Measurements from ENCODE around the gene FOXL1.

FOXL1 gene

GRCh38 chr16:86591270-86591669 is 12.9 kb downstream of the FOXL1 start:
- no peak overlapping the region for H3K4me2 ChIP-seq (ENCODE audit: low read length)
- no peak overlapping the region for H3K9ac ChIP-seq (ENCODE audit: low read depth, low read length)
- H3K4me3 ChIP-seq (ENCODE audit: low read length) = no peak overlapping the region
- H3K27me3 ChIP-seq (ENCODE audit: control insufficient read depth, insufficient read depth, low read length) = no peaks in the 10 kb centered on the region
- peaks cover 60% of the 10 kb centered on the region for H3K4me1 ChIP-seq (ENCODE audit: control insufficient read depth, insufficient read depth, low read length)
- H3K9me3 ChIP-seq (replicated peaks; ENCODE audit: low read length) = no peaks in the 10 kb centered on the region
- no peaks in the 10 kb centered on the region for H3K36me3 ChIP-seq (ENCODE audit: insufficient read depth, low read length)

GRCh38 chr16:86593913-86594620 is 15.7 kb downstream of the FOXL1 start:
- Histone ChIP-seq H3K4me3 (ENCODE audit: low read length) (no peak overlapping the region), H3K4me1 (ENCODE audit: control insufficient read depth, insufficient read depth, low read length) (peaks cover 48% of the 10 kb centered on the region), H3K4me2 (ENCODE audit: low read length) (peak overlapping the region; percentile 56), H3K9me3 (replicated peaks; ENCODE audit: low read length) (no peaks in the 10 kb centered on the region), H3K9ac (ENCODE audit: low read depth, low read length) (peak overlapping the region; percentile 68), H3K27me3 (ENCODE audit: control insufficient read depth, insufficient read depth, low read length) (no peaks in the 10 kb centered on the region), H3K36me3 (ENCODE audit: insufficient read depth, low read length) (no peaks in the 10 kb centered on the region)

GRCh38 chr16:86594721-86595120 is 16.4 kb downstream of the FOXL1 start:
- no peaks in the 10 kb centered on the region for H3K36me3 ChIP-seq (ENCODE audit: insufficient read depth, low read length)
- no peaks in the 10 kb centered on the region for H3K27me3 ChIP-seq (ENCODE audit: control insufficient read depth, insufficient read depth, low read length)
- H3K4me1 ChIP-seq (ENCODE audit: control insufficient read depth, insufficient read depth, low read length) = peaks cover 42% of the 10 kb centered on the region
- H3K9me3 ChIP-seq (replicated peaks; ENCODE audit: low read length) = no peaks in the 10 kb centered on the region
- H3K9ac ChIP-seq (ENCODE audit: low read depth, low read length) = peak overlapping the region; percentile 68
- peak overlapping the region; percentile 56 for H3K4me2 ChIP-seq (ENCODE audit: low read length)
- peak overlapping the region; percentile 21 for H3K4me3 ChIP-seq (ENCODE audit: low read length)

- H3K4me2 ChIP-seq (ENCODE audit: low read length) = no peak overlapping the region
- no peaks in the 10 kb centered on the region for H3K36me3 ChIP-seq (ENCODE audit: insufficient read depth, low read length)
- peaks cover 29% of the 10 kb centered on the region for H3K4me1 ChIP-seq (ENCODE audit: control insufficient read depth, insufficient read depth, low read length)
- H3K9me3 ChIP-seq (replicated peaks; ENCODE audit: low read length) = no peaks in the 10 kb centered on the region
- H3K4me3 ChIP-seq (ENCODE audit: low read length) = no peak overlapping the region
- no peak overlapping the region for H3K9ac ChIP-seq (ENCODE audit: low read depth, low read length)
- no peaks in the 10 kb centered on the region for H3K27me3 ChIP-seq (ENCODE audit: control insufficient read depth, insufficient read depth, low read length)
Observed at GRCh38 chr16:86595983-86596605, 17.7 kb downstream of the FOXL1 start.

- no peaks in the 10 kb centered on the region for H3K36me3 ChIP-seq (ENCODE audit: insufficient read depth, low read length)
- H3K4me3 ChIP-seq (ENCODE audit: low read length) = no peak overlapping the region
Observed at GRCh38 chr16:86597126-86597879, 19.0 kb downstream of the FOXL1 start.

GRCh38 chr16:86597880-86598606 is 19.7 kb downstream of the FOXL1 start:
- Histone ChIP-seq H3K4me2 (ENCODE audit: low read length) (no peak overlapping the region), H3K9ac (ENCODE audit: low read depth, low read length) (no peak overlapping the region), H3K27me3 (ENCODE audit: control insufficient read depth, insufficient read depth, low read length) (no peaks in the 10 kb centered on the region)

More at GRCh38 chr16:86597126-86597879, 19.0 kb downstream of the FOXL1 start:
- no peaks in the 10 kb centered on the region for H3K27me3 ChIP-seq (ENCODE audit: control insufficient read depth, insufficient read depth, low read length)
- H3K4me1 ChIP-seq (ENCODE audit: control insufficient read depth, insufficient read depth, low read length) = peaks cover 27% of the 10 kb centered on the region
- no peak overlapping the region for H3K9ac ChIP-seq (ENCODE audit: low read depth, low read length)
- no peaks in the 10 kb centered on the region for H3K9me3 ChIP-seq (replicated peaks; ENCODE audit: low read length)
- H3K4me2 ChIP-seq (ENCODE audit: low read length) = no peak overlapping the region

GRCh38 chr16:86598607-86599565 is 20.5 kb downstream of the FOXL1 start:
- Histone ChIP-seq H3K9ac (ENCODE audit: low read depth, low read length) (no peak overlapping the region), H3K4me3 (ENCODE audit: low read length) (no peak overlapping the region), H3K36me3 (ENCODE audit: insufficient read depth, low read length) (no peaks in the 10 kb centered on the region), H3K9me3 (replicated peaks; ENCODE audit: low read length) (no peaks in the 10 kb centered on the region), H3K4me1 (ENCODE audit: control insufficient read depth, insufficient read depth, low read length) (peaks cover 16% of the 10 kb centered on the region), H3K27me3 (ENCODE audit: control insufficient read depth, insufficient read depth, low read length) (no peaks in the 10 kb centered on the region), H3K4me2 (ENCODE audit: low read length) (no peak overlapping the region)

More at GRCh38 chr16:86597880-86598606, 19.7 kb downstream of the FOXL1 start:
- Histone ChIP-seq H3K9me3 (replicated peaks; ENCODE audit: low read length) (no peaks in the 10 kb centered on the region), H3K4me3 (ENCODE audit: low read length) (no peak overlapping the region), H3K4me1 (ENCODE audit: control insufficient read depth, insufficient read depth, low read length) (peaks cover 24% of the 10 kb centered on the region), H3K36me3 (ENCODE audit: insufficient read depth, low read length) (no peaks in the 10 kb centered on the region)

GRCh38 chr16:86601356-86601755 is 23.0 kb downstream of the FOXL1 start:
- no peak overlapping the region for H3K4me2 ChIP-seq (ENCODE audit: low read length)
- H3K4me3 ChIP-seq (ENCODE audit: low read length) = no peak overlapping the region
- H3K36me3 ChIP-seq (ENCODE audit: insufficient read depth, low read length) = no peaks in the 10 kb centered on the region
- no peaks in the 10 kb centered on the region for H3K9me3 ChIP-seq (replicated peaks; ENCODE audit: low read length)
- no peaks in the 10 kb centered on the region for H3K27me3 ChIP-seq (ENCODE audit: control insufficient read depth, insufficient read depth, low read length)
- no peaks in the 10 kb centered on the region for H3K4me1 ChIP-seq (ENCODE audit: control insufficient read depth, insufficient read depth, low read length)
- no peak overlapping the region for H3K9ac ChIP-seq (ENCODE audit: low read depth, low read length)

- Histone ChIP-seq H3K4me3 (ENCODE audit: low read length) (no peak overlapping the region), H3K9me3 (replicated peaks; ENCODE audit: low read length) (no peaks in the 10 kb centered on the region), H3K36me3 (ENCODE audit: insufficient read depth, low read length) (no peaks in the 10 kb centered on the region), H3K4me2 (ENCODE audit: low read length) (no peak overlapping the region), H3K9ac (ENCODE audit: low read depth, low read length) (no peak overlapping the region), H3K4me1 (ENCODE audit: control insufficient read depth, insufficient read depth, low read length) (no peaks in the 10 kb centered on the region), H3K27me3 (ENCODE audit: control insufficient read depth, insufficient read depth, low read length) (no peaks in the 10 kb centered on the region)
Observed at GRCh38 chr16:86602521-86602920, 24.2 kb downstream of the FOXL1 start.

GRCh38 chr16:86604436-86605193 is 26.3 kb downstream of the FOXL1 start:
- H3K4me2 ChIP-seq (ENCODE audit: low read length) = no peak overlapping the region
- H3K9ac ChIP-seq (ENCODE audit: low read depth, low read length) = no peak overlapping the region
- no peaks in the 10 kb centered on the region for H3K36me3 ChIP-seq (ENCODE audit: insufficient read depth, low read length)
- no peaks in the 10 kb centered on the region for H3K27me3 ChIP-seq (ENCODE audit: control insufficient read depth, insufficient read depth, low read length)
- no peak overlapping the region for H3K4me3 ChIP-seq (ENCODE audit: low read length)
- H3K9me3 ChIP-seq (replicated peaks; ENCODE audit: low read length) = no peaks in the 10 kb centered on the region
- H3K4me1 ChIP-seq (ENCODE audit: control insufficient read depth, insufficient read depth, low read length) = peaks cover 16% of the 10 kb centered on the region

All from skeletal muscle satellite cell (primary cell).